Measurements from ENCODE around the gene ECI2. TPM values are rescaled to one million over a fixed set of nuclear protein-coding genes. Genes with fewer than 3 reads are reported as not detected.
"Not testable (repeated sequence)": the region's sequence is repeated elsewhere in the genome, so short reads cannot be mapped to it uniquely, and the experiment has no call there.

ECI2 gene
- total and polyA plus RNA-seq, 4 donors: 34.3 to 47.9 (median 38.6) TPM

- H3K27ac ChIP-seq (ENCODE audit: low read depth in 1 of 2, low read length in 2 of 2): no peak overlapping the region
- no peak overlapping the region for H3K4me3 ChIP-seq (ENCODE audit: low read length in 2 of 2)
- H3K4me1 ChIP-seq (ENCODE audit: control insufficient read depth in 1 of 2, insufficient read depth in 2 of 2, low read length in 2 of 2): no peaks in the 10 kb centered on the region
- no peak for ATAC-seq (ENCODE audit: low FRiP score)
- H3K9me3 ChIP-seq (ENCODE audit: control insufficient read depth, low read length): peaks cover 4% of the 10 kb centered on the region
- H3K36me3 ChIP-seq (ENCODE audit: control insufficient read depth in 1 of 2, insufficient read depth in 2 of 2, low read length in 1 of 2): peaks cover 8 to 10% of the 10 kb centered on the region in 2 donors
- no peaks in the 10 kb centered on the region for H3K27me3 ChIP-seq (ENCODE audit: control insufficient read depth in 1 of 2, insufficient read depth in 2 of 2, low read length in 1 of 2)
- intact Hi-C loops (cut with DNase I): no loop called here
- 90 to 93% methylated on average over 4 of the region's 4 CpGs for WGBS, 2 donors
- no peak for DNase-seq
Observed at GRCh38 chr6:4115741-4116140, 19.6 kb downstream of the ECI2 start.

- Histone ChIP-seq H3K9me3 (ENCODE audit: control insufficient read depth, low read length) (peaks cover 4% of the 10 kb centered on the region), H3K27me3 (ENCODE audit: control insufficient read depth in 1 of 2, insufficient read depth in 2 of 2, low read length in 1 of 2) (no peaks in the 10 kb centered on the region), H3K4me3 (ENCODE audit: low read length in 2 of 2) (no peak overlapping the region), H3K4me1 (ENCODE audit: control insufficient read depth in 1 of 2, insufficient read depth in 2 of 2, low read length in 2 of 2) (no peaks in the 10 kb centered on the region), H3K27ac (ENCODE audit: low read depth in 1 of 2, low read length in 2 of 2) (no peak overlapping the region), H3K36me3 (ENCODE audit: control insufficient read depth in 1 of 2, insufficient read depth in 2 of 2, low read length in 1 of 2) (peaks cover 6 to 10% of the 10 kb centered on the region in 2 donors)
- 94 to 95% methylated on average over 3 of the region's 3 CpGs for WGBS, 2 donors
- DNase-seq (no peak), ATAC-seq (ENCODE audit: low FRiP score) (no peak)
- intact Hi-C loops (cut with DNase I): no loop called here
Observed at GRCh38 chr6:4114123-4114522, 21.3 kb downstream of the ECI2 start.

DNA sequence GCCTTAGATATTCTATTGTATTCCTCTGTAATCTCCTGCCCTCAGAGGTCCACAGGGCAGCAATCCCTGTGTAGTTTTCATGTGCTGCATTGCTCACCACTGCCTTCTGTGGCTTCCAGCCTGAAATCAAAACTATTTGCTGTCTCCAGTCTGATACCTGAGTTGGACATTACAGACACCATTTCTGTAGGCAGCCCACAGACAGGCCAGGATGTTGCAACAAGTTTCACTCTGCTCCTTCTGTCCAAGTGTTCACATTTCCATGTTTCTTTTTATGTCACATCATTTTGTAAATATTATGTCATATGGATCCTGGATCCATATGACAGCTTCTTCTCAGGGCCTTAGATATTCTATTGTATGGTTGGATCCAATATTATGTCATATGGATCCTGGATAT, 21.7 kb downstream of the ECI2 start:
- intact Hi-C loops (cut with DNase I): no loop called here
- ATAC-seq (ENCODE audit: low FRiP score) (no peak), DNase-seq (no peak)
- peaks cover 6 to 9% of the 10 kb centered on the region in 2 donors for H3K36me3 ChIP-seq (ENCODE audit: control insufficient read depth in 1 of 2, insufficient read depth in 2 of 2, low read length in 1 of 2)
- no peak overlapping the region for H3K27ac ChIP-seq (ENCODE audit: low read depth in 1 of 2, low read length in 2 of 2)
- H3K4me1 ChIP-seq (ENCODE audit: control insufficient read depth in 1 of 2, insufficient read depth in 2 of 2, low read length in 2 of 2): no peaks in the 10 kb centered on the region
- peaks cover 4% of the 10 kb centered on the region for H3K9me3 ChIP-seq (ENCODE audit: control insufficient read depth, low read length)
- no peaks in the 10 kb centered on the region for H3K27me3 ChIP-seq (ENCODE audit: control insufficient read depth in 1 of 2, insufficient read depth in 2 of 2, low read length in 1 of 2)
- H3K4me3 ChIP-seq (ENCODE audit: low read length in 2 of 2): no peak overlapping the region

DNA sequence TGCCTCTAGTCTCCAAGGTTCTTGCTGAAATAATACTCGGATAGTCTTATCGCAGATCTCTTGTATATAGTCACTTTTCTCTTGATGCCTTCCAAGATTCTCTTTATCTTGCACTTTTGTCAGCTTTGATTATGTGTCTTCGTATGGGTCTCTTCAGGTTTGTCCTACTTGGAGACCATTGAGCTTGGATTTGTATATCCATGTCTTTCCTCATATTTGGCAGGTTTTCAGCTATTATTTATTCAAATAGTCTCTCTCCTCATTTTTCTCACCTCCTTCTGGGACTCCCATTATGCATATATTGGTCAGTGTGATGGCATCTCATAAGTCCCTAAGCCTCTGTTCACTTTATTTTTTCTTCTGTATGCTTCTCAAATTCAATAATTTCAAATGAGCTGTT, 23.0 kb downstream of the ECI2 start:
- 89 to 93% methylated on average over 3 of the region's 3 CpGs for WGBS, 2 donors
- H3K4me3 ChIP-seq (ENCODE audit: low read length in 2 of 2): no peak overlapping the region
- H3K4me1 ChIP-seq (ENCODE audit: control insufficient read depth in 1 of 2, insufficient read depth in 2 of 2, low read length in 2 of 2): no peaks in the 10 kb centered on the region
- no peaks in the 10 kb centered on the region for H3K27me3 ChIP-seq (ENCODE audit: control insufficient read depth in 1 of 2, insufficient read depth in 2 of 2, low read length in 1 of 2)
- intact Hi-C loops (cut with DNase I): no loop called here
- H3K9me3 ChIP-seq (ENCODE audit: control insufficient read depth, low read length): peaks cover 4% of the 10 kb centered on the region
- ATAC-seq (ENCODE audit: low FRiP score) (no peak), DNase-seq (no peak)
- no peak overlapping the region for H3K27ac ChIP-seq (ENCODE audit: low read depth in 1 of 2, low read length in 2 of 2)
- H3K36me3 ChIP-seq (ENCODE audit: control insufficient read depth in 1 of 2, insufficient read depth in 2 of 2, low read length in 1 of 2): peaks cover 3 to 6% of the 10 kb centered on the region in 2 donors

GRCh38 chr6:4109363-4109815, 26.0 kb downstream of the ECI2 start:
- H3K27ac ChIP-seq (ENCODE audit: low read depth in 1 of 2, low read length in 2 of 2); H3K4me1 ChIP-seq (ENCODE audit: control insufficient read depth in 1 of 2, insufficient read depth in 2 of 2, low read length in 2 of 2); intact Hi-C loops (cut with DNase I); H3K27me3 ChIP-seq (ENCODE audit: control insufficient read depth in 1 of 2, insufficient read depth in 2 of 2, low read length in 1 of 2); H3K9me3 ChIP-seq (ENCODE audit: control insufficient read depth, low read length); H3K4me3 ChIP-seq (ENCODE audit: low read length in 2 of 2); H3K36me3 ChIP-seq (ENCODE audit: control insufficient read depth in 1 of 2, insufficient read depth in 2 of 2, low read length in 1 of 2); DNase-seq: not testable (repeated sequence)
- peak; percentile 44 for ATAC-seq (ENCODE audit: low FRiP score)
- 14 to 28% methylated on average over 4 of the region's 4 CpGs for whole genome bisulfite sequencing, 2 donors

DNA sequence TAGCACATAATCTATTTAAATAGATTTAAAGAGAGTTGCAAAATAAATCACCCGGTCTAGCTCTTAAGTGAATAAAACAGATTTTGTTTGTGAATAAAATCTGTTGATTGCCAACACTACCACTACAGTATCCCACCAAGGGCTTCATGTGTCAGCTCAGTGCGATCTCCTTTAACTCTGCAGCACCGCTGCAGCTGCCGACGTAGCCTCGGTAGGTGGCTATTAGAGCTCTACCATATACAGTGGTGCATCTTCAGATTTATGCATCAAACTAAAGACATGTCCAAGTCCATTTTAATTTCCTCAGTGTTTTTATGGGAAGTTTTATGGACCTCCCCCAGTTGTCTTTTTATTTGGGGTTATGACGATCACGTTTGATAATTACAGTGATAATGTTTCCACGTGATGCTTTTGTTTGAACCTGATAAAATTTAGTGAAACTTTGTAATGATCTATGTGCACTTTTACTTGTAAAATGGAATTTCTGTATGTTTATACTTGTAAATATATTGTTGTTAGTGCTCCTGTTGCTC, 26.7 kb downstream of the ECI2 start:
- H3K4me1 ChIP-seq (ENCODE audit: control insufficient read depth in 1 of 2, insufficient read depth in 2 of 2, low read length in 2 of 2): no peaks in the 10 kb centered on the region
- H3K36me3 ChIP-seq (ENCODE audit: control insufficient read depth in 1 of 2, insufficient read depth in 2 of 2, low read length in 1 of 2): no peaks in the 10 kb centered on the region
- WGBS, 2 donors: 69 to 78% methylated on average over 9 of the region's 9 CpGs
- intact Hi-C loops (cut with DNase I): no loop called here
- no peak overlapping the region for H3K4me3 ChIP-seq (ENCODE audit: low read length in 2 of 2)
- H3K9me3 ChIP-seq (ENCODE audit: control insufficient read depth, low read length): peaks cover 4% of the 10 kb centered on the region
- no peak overlapping the region for H3K27ac ChIP-seq (ENCODE audit: low read depth in 1 of 2, low read length in 2 of 2)
- no peaks in the 10 kb centered on the region for H3K27me3 ChIP-seq (ENCODE audit: control insufficient read depth in 1 of 2, insufficient read depth in 2 of 2, low read length in 1 of 2)
- no peak for ATAC-seq (ENCODE audit: low FRiP score)
- no peak for DNase-seq

- Histone ChIP-seq H3K36me3 (ENCODE audit: control insufficient read depth in 1 of 2, insufficient read depth in 2 of 2, low read length in 1 of 2) (no peaks in the 10 kb centered on the region), H3K9me3 (ENCODE audit: control insufficient read depth, low read length) (no peaks in the 10 kb centered on the region), H3K27ac (ENCODE audit: low read depth in 1 of 2, low read length in 2 of 2) (no peak overlapping the region), H3K4me1 (ENCODE audit: control insufficient read depth in 1 of 2, insufficient read depth in 2 of 2, low read length in 2 of 2) (no peaks in the 10 kb centered on the region), H3K27me3 (ENCODE audit: control insufficient read depth in 1 of 2, insufficient read depth in 2 of 2, low read length in 1 of 2) (no peaks in the 10 kb centered on the region), H3K4me3 (ENCODE audit: low read length in 2 of 2) (no peak overlapping the region)
- intact Hi-C loops (cut with DNase I): no loop called here
- no peak for ATAC-seq (ENCODE audit: low FRiP score)
- no peak for DNase-seq
- WGBS, 2 donors: 80 to 93% methylated on average over 2 of the region's 2 CpGs
Observed at GRCh38 chr6:4107873-4108272, 27.5 kb downstream of the ECI2 start.

- H3K4me1 ChIP-seq (ENCODE audit: control insufficient read depth in 1 of 2, insufficient read depth in 2 of 2, low read length in 2 of 2): no peaks in the 10 kb centered on the region
- DNase-seq (no peak), ATAC-seq (ENCODE audit: low FRiP score) (no peak)
- H3K9me3 ChIP-seq (ENCODE audit: control insufficient read depth, low read length): no peaks in the 10 kb centered on the region
- H3K27ac ChIP-seq (ENCODE audit: low read depth in 1 of 2, low read length in 2 of 2): no peak overlapping the region
- no peaks in the 10 kb centered on the region for H3K36me3 ChIP-seq (ENCODE audit: control insufficient read depth in 1 of 2, insufficient read depth in 2 of 2, low read length in 1 of 2)
- WGBS, 2 donors: 83 to 84% methylated on average over 4 of the region's 4 CpGs
- no peak overlapping the region for H3K4me3 ChIP-seq (ENCODE audit: low read length in 2 of 2)
- intact Hi-C loops (cut with DNase I): no loop called here
- no peaks in the 10 kb centered on the region for H3K27me3 ChIP-seq (ENCODE audit: control insufficient read depth in 1 of 2, insufficient read depth in 2 of 2, low read length in 1 of 2)
Observed at GRCh38 chr6:4105980-4106536, 29.3 kb downstream of the ECI2 start.

- H3K36me3 ChIP-seq (ENCODE audit: control insufficient read depth in 1 of 2, insufficient read depth in 2 of 2, low read length in 1 of 2): no peaks in the 10 kb centered on the region
- intact Hi-C loops (cut with DNase I): no loop called here
Observed at GRCh38 chr6:4103929-4104328, 31.4 kb downstream of the ECI2 start.

More at GRCh38 chr6:4103929-4104328, 31.4 kb downstream of the ECI2 start:
- WGBS, 2 donors: 70 to 76% methylated on average over 5 of the region's 5 CpGs
- Histone ChIP-seq H3K9me3 (ENCODE audit: control insufficient read depth, low read length) (no peaks in the 10 kb centered on the region), H3K4me3 (ENCODE audit: low read length in 2 of 2) (no peak overlapping the region), H3K27ac (ENCODE audit: low read depth in 1 of 2, low read length in 2 of 2) (no peak overlapping the region), H3K4me1 (ENCODE audit: control insufficient read depth in 1 of 2, insufficient read depth in 2 of 2, low read length in 2 of 2) (no peaks in the 10 kb centered on the region), H3K27me3 (ENCODE audit: control insufficient read depth in 1 of 2, insufficient read depth in 2 of 2, low read length in 1 of 2) (no peaks in the 10 kb centered on the region)
- ATAC-seq (ENCODE audit: low FRiP score): no peak
- no peak for DNase-seq
